Natural killer cell (primary cell): Measurements from ENCODE around the gene P2RY12. TPM values are rescaled to one million over a fixed set of nuclear protein-coding genes. Genes with fewer than 3 reads are reported as not detected.

Source experiments
- ATAC-seq, 3 donors: fragments of 150-1000 bp in 2 of 3; fragments of 200-7000 bp in 1 of 3; cut with Tn5 transposase; 1 replicate in 1 of 3; 2 replicates in 2 of 3; pipeline ENCODE4 v1.10.0; 2021; ENCODE audit warnings: mild to moderate bottlenecking in 2 of 3, moderate library complexity in 2 of 3
- DNase-seq, 2 donors: peaks; one replicate each; pipeline versions ENCODE4 v3.0.0 to v3.0.0-alpha.2; 2013 to 2021; ENCODE audit warnings: mixed read lengths in 1 of 2
- H3K27ac ChIP-seq: one replicate; pipeline ENCODE4 v1.5.1; 2013; ENCODE audit warnings: mild to moderate bottlenecking, low read length
- H3K27me3 ChIP-seq: one replicate; pipeline ENCODE4 v1.6.1; 2013; ENCODE audit warnings: low read length; ENCODE audit not compliant: control insufficient read depth, insufficient read depth
- H3K36me3 ChIP-seq: one replicate; pipeline ENCODE4 v1.6.1; 2013; ENCODE audit warnings: low read length; ENCODE audit not compliant: control insufficient read depth, insufficient read depth
- H3K4me1 ChIP-seq: one replicate; pipeline ENCODE4 v1.6.1; 2013; ENCODE audit warnings: low read length; ENCODE audit not compliant: control insufficient read depth, insufficient read depth
- H3K4me3 ChIP-seq: one replicate; pipeline ENCODE4 v1.5.1; 2013; ENCODE audit warnings: low read length
- H3K9me3 ChIP-seq: one replicate; pipeline ENCODE4 v1.6.1; 2013; ENCODE audit warnings: low read length; ENCODE audit not compliant: control insufficient read depth, insufficient read depth
- H3K27ac Mint-ChIP-seq, 2 donors: one replicate each; pipeline ENCODE4 v1.8.0; 2022; ENCODE audit warnings: mild to moderate bottlenecking in 2 of 2, mixed read lengths in 2 of 2, moderate library complexity in 1 of 2
- H3K27me3 Mint-ChIP-seq, 2 donors: one replicate each; pipeline ENCODE4 v1.8.0; 2022; ENCODE audit warnings: low read depth in 2 of 2, mixed read lengths in 2 of 2
- H3K36me3 Mint-ChIP-seq: one replicate; pipeline ENCODE4 v1.8.0; 2022; ENCODE audit warnings: mixed read lengths
- H3K4me1 Mint-ChIP-seq, 2 donors: one replicate each; pipeline ENCODE4 v1.8.0; 2022; ENCODE audit warnings: mixed read lengths in 2 of 2
- H3K4me3 Mint-ChIP-seq: one replicate; pipeline ENCODE4 v1.8.0; 2022; ENCODE audit warnings: mild to moderate bottlenecking, moderate library complexity, mixed read lengths
- H3K9me3 Mint-ChIP-seq, 2 donors: one replicate each; pipeline ENCODE4 v1.8.0; 2022; ENCODE audit warnings: mixed read lengths in 2 of 2
- WGBS: methylation state at CpG from one replicate; pipeline ENCODE4 v1.1.7; 2013; ENCODE audit warnings: missing lambda C conversion rate; ENCODE audit not compliant: insufficient coverage; 5-methylcytosine and 5-hydroxymethylcytosine counted together
- intact Hi-C: fragments of 100-400 bp; cut with micrococcal nuclease; formaldehyde crosslinking; loops from one replicate; pipeline ENCODE4 v1.14.2; 2022
- total RNA-seq, 4 donors: library from RNA; stranded (reverse); fragments of 120-200 nt in 1 of 4; gene quantifications; one replicate each; pipeline versions ENCODE4 v1.2.3 to v1.2.4, GENCODE V29; 2013 to 2022
- TF ChIP-seq, protein P1 (sequence below): fragments of 200-600 bp; IDR thresholded peaks from one replicate; pipeline ENCODE4 v1.8.0; 2022; ENCODE audit warnings: antibody characterized with exemption

The P2RY12 gene
- total RNA-seq, 3 donors from 2014 or later (not counting 1 experiment from before 2014, with no cell fraction given), result 0.52 to 1.6 (median 1.3) TPM

DNA sequence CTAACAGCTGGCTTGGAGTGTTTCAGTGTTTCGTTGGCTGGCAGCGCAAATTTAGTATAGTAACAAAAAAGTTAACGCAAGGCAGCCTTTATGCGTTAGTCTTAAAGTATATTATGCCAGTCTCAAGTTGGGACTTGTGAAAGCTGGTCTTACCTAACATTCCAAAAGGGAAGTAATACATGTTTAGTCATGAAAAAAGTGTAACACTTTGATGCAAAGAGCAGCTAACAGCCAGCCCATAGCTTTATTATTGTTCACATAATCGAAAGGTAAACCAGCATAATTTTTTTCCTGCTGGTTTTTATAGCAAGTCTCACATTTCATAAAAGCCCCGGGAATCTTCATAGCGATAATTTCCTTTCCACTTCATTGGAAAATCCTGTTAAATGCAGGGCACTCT, 65.6 kb downstream of the P2RY12 start:
- Histone ChIP-seq H3K27me3 (no peaks in the 10 kb centered on the region), H3K4me3 (no peak overlapping the region), H3K36me3 (no peaks in the 10 kb centered on the region), H3K9me3 (no peaks in the 10 kb centered on the region), H3K4me1 (no peaks in the 10 kb centered on the region), H3K27ac (no peak overlapping the region)
- peaks cover 0 to 3% of the 10 kb centered on the region in 2 donors for H3K27me3 Mint-ChIP-seq
- intact Hi-C loops, result no loop called here
- no peak overlapping the region for H3K4me3 Mint-ChIP-seq
- H3K4me1 Mint-ChIP-seq, result peaks cover under 1% of the 10 kb centered on the region in 2 donors
- TF ChIP-seq, protein P1, sequence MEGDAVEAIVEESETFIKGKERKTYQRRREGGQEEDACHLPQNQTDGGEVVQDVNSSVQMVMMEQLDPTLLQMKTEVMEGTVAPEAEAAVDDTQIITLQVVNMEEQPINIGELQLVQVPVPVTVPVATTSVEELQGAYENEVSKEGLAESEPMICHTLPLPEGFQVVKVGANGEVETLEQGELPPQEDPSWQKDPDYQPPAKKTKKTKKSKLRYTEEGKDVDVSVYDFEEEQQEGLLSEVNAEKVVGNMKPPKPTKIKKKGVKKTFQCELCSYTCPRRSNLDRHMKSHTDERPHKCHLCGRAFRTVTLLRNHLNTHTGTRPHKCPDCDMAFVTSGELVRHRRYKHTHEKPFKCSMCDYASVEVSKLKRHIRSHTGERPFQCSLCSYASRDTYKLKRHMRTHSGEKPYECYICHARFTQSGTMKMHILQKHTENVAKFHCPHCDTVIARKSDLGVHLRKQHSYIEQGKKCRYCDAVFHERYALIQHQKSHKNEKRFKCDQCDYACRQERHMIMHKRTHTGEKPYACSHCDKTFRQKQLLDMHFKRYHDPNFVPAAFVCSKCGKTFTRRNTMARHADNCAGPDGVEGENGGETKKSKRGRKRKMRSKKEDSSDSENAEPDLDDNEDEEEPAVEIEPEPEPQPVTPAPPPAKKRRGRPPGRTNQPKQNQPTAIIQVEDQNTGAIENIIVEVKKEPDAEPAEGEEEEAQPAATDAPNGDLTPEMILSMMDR, result no peak
- no peak overlapping the region for H3K27ac Mint-ChIP-seq
- no peak for ATAC-seq
- no peaks in the 10 kb centered on the region for H3K9me3 Mint-ChIP-seq
- no peaks in the 10 kb centered on the region for H3K36me3 Mint-ChIP-seq
- 92% methylated on average over 7 of the region's 7 CpGs for WGBS
- DNase-seq, result no peak

DNA sequence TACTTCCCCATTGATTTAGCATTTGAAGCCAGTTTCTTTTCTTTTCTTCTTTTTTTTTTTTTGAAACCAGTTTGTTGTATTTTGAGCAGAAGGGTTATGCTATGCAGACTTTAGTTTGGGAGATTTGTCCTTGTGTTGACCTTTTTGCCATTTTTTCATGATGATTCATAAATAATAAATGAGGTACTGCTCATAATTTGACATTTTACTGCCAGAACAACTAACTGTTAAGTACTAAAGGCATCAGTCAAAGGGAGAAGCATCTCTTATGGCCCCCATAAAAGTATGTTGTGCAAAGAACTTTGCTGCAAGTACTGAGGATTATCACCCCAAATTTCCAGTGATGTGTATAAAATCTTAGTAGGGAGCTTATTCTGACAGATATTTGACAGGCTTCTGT, 66.2 kb downstream of the P2RY12 start:
- no peak for ATAC-seq
- Mint-ChIP-seq H3K27ac (no peak overlapping the region), H3K4me1 (no peaks in the 10 kb centered on the region), H3K4me3 (no peak overlapping the region), H3K9me3 (no peaks in the 10 kb centered on the region), H3K36me3 (no peaks in the 10 kb centered on the region), H3K27me3 (peaks cover 0 to 3% of the 10 kb centered on the region in 2 donors)
- DNase-seq, result no peak
- Histone ChIP-seq H3K9me3 (no peaks in the 10 kb centered on the region), H3K4me1 (no peaks in the 10 kb centered on the region), H3K4me3 (no peak overlapping the region), H3K27ac (no peak overlapping the region), H3K36me3 (no peaks in the 10 kb centered on the region), H3K27me3 (no peaks in the 10 kb centered on the region)
- TF ChIP-seq, protein P1, result no peak
- intact Hi-C loops, result no loop called here

DNA sequence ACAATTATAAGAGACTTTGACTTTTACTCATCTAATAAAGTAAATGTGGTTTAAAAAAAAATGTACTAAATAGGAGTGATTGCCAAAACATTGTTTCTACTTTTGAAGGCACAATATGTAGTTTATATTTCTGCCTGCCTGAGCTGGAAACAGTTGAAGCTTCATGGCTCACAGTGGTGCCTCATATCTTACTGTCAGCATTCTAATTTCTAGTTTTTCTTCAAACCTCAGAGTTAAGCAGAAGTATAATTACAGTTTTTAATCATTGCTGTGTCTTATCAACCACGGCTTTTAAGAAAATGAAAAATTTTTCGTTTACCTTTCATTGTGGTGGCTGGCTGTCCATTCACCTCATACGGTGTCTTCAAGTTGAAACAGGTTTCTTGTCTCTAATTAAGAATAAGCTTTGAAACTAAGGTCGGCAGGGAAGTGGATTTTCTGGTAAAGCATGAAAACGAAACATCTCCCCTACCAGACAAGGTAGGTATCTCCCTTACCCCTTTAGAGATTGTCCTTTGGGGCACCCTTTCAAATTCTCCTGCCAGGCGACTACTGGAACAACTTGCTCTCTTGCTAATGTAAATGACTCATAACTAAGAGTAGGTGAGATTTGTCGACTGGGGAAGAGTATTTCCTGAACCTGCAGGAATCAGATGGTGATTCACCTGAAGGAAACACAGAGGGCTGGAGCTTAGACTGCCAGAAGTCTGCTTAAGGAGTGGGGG, 68.1 kb downstream of the P2RY12 start, which contains the start of gene GPR87:
Gene GPR87 (minus strand): TSS at position 554 of the 725 bp plus-strand sequence. CDS start 16,720 bp downstream, outside the sequence.
- H3K36me3 ChIP-seq, result no peaks in the 10 kb centered on the region
- DNase-seq, result no peak
- Mint-ChIP-seq H3K4me3 (no peak within 1 kb of the TSS), H3K9me3 (no peaks in the 10 kb centered on the region), H3K4me1 (no peaks in the 10 kb centered on the region), H3K36me3 (no peaks in the 10 kb centered on the region), H3K27ac (no peak within 1 kb of the TSS), H3K27me3 (peaks cover 0 to 3% of the 10 kb centered on the region in 2 donors)
- H3K9me3 ChIP-seq, result no peaks in the 10 kb centered on the region
- TF ChIP-seq, protein P1, result no peak
- no peak within 1 kb of the TSS for H3K27ac ChIP-seq
- H3K4me1 ChIP-seq, result no peaks in the 10 kb centered on the region
- intact Hi-C loops, result no loop called here
- H3K27me3 ChIP-seq, result no peaks in the 10 kb centered on the region
- WGBS, result 74% methylated on average over 6 of the region's 7 CpGs
- no peak for ATAC-seq
- H3K4me3 ChIP-seq, result no peak within 1 kb of the TSS

DNA sequence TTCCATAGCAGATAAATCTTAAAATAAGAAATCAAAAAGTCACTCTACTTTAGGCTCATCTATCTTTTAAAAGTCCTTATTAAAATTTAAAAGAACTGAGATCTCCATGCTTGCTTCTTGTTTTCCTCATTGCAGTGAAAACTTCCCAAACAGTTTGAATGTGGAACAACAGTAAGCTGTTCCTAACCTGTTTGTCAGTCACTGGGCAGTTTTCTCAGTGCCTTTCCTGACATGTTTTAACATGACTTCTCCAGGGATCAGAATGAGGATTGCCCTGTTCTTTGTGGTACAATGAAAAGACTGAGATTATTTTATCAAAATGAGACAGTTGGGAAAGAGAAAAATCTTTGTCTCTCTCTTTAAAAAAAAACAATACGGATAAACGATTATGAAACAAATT, 68.7 kb downstream of the P2RY12 start:
- Histone ChIP-seq H3K27me3 (no peaks in the 10 kb centered on the region), H3K36me3 (no peaks in the 10 kb centered on the region), H3K4me3 (no peak overlapping the region), H3K9me3 (no peaks in the 10 kb centered on the region), H3K4me1 (no peaks in the 10 kb centered on the region), H3K27ac (no peak overlapping the region)
- TF ChIP-seq, protein P1, result no peak
- Mint-ChIP-seq H3K36me3 (no peaks in the 10 kb centered on the region), H3K27me3 (peaks cover 0 to under 1% of the 10 kb centered on the region in 2 donors), H3K27ac (no peak overlapping the region), H3K4me3 (no peak overlapping the region), H3K4me1 (no peaks in the 10 kb centered on the region), H3K9me3 (no peaks in the 10 kb centered on the region)
- intact Hi-C loops, result no loop called here
- ATAC-seq (no peak), DNase-seq (no peak)
- no CpG with 5 or more reads among the region's 2 CpGs for WGBS
